GM18868 (cell line): ENCODE results near the gene RAB38.

Experiments
- ATAC-seq: cut with Tn5 transposase; IDR thresholded peaks from one replicate; pipeline ENCODE4 v1.9.1; 2021; ENCODE audit warnings: mild to moderate bottlenecking, moderate library complexity; ENCODE audit not compliant: unreplicated experiment

The RAB38 gene

GRCh38 chr11:88104408-88104807, 70.8 kb downstream of the RAB38 start:
- no peak for ATAC-seq

- peak; percentile 98 for ATAC-seq
Measured at GRCh38 chr11:88103337-88104206, 71.7 kb downstream of the RAB38 start.

GRCh38 chr11:88102598-88102934, 72.7 kb downstream of the RAB38 start:
- ATAC-seq, result no peak

GRCh38 chr11:88101881-88102597, 73.2 kb downstream of the RAB38 start:
- ATAC-seq, result no peak

GRCh38 chr11:88100151-88100550, 75.1 kb downstream of the RAB38 start:
- no peak for ATAC-seq

- no peak for ATAC-seq
Measured at GRCh38 chr11:88098289-88098688, 77.0 kb downstream of the RAB38 start.

- no peak for ATAC-seq
Measured at GRCh38 chr11:88089134-88089533, 86.1 kb downstream of the RAB38 start.

- ATAC-seq, result no peak
Measured at GRCh38 chr11:88087337-88087736, 87.9 kb downstream of the RAB38 start.

- no peak for ATAC-seq
Measured at GRCh38 chr11:88086297-88086696, 88.9 kb downstream of the RAB38 start.

GRCh38 chr11:88070437-88070836, 104.8 kb downstream of the RAB38 start:
- no peak for ATAC-seq

GRCh38 chr11:88068848-88069554, 106.2 kb downstream of the RAB38 start:
- ATAC-seq, result no peak

GRCh38 chr11:88066090-88066489, 109.2 kb downstream of the RAB38 start:
- no peak for ATAC-seq

- no peak for ATAC-seq
Measured at GRCh38 chr11:88064097-88064705, 111.0 kb downstream of the RAB38 start.
